SK-N-SH (cell line): ENCODE results near the gene RNF121. TPM values are rescaled to one million over a fixed set of nuclear protein-coding genes. Genes with fewer than 3 reads are reported as not detected.

Experiments
- CTCF ChIA-PET: fragments of 300-600, 350-600 bp; formaldehyde crosslinking; extraction: SDS; loops from one replicate; lab custom pipeline; 2021; lab: Yijun Ruan, JAX
- POLR2A ChIA-PET: fragments of 350-600 bp; sonication (Branson Sonifier 250); formaldehyde crosslinking; extraction: SDS; loops from one replicate; lab custom pipeline; 2020; ENCODE audit warnings: antibody characterized with exemption, inconsistent platforms; lab: Yijun Ruan, JAX
- DNase-seq: peaks from one replicate; pipeline ENCODE4 v3.0.0; 2012
- H2AFZ ChIP-seq: fragments of 200-600 bp; sonication (generic); 2 replicates; pipeline ENCODE4 v1.8.1; 2016; ENCODE audit warnings: antibody characterized with exemption, mild to moderate bottlenecking, low read depth
- H3F3A ChIP-seq: fragments of 200-600 bp; sonication (generic); replicated peaks from 2 replicates; pipeline ENCODE3; 2016; ENCODE audit warnings: antibody characterized with exemption, mild to moderate bottlenecking; ENCODE audit not compliant: insufficient read depth
- H3K27ac ChIP-seq, 2 experiments: fragments of 200-500 bp in 1 of 2; fragments of 200-600 bp in 1 of 2; sonication (Bioruptor generic) in 1 of 2; sonication (generic), shearing (Covaris generic) in 1 of 2; 2 replicates each; pipeline versions ENCODE4 v1.5.1 to v1.6.1; 2014 to 2016; ENCODE audit warnings: low read depth in 2 of 2, inconsistent platforms in 1 of 2, low read length in 1 of 2, mild to moderate bottlenecking in 1 of 2, mixed read lengths in 1 of 2
- H3K27me3 ChIP-seq: fragments of 200-600 bp; sonication (generic), shearing (Covaris generic); 2 replicates; pipeline ENCODE4 v1.6.1; 2016; ENCODE audit warnings: mixed run types; ENCODE audit not compliant: insufficient read depth
- H3K36me3 ChIP-seq, 2 experiments: fragments of 200-500 bp in 1 of 2; fragments of 200-600 bp in 1 of 2; sonication (Bioruptor generic) in 1 of 2; sonication (generic) in 1 of 2; replicated peaks in 1 of 2; 2 replicates each; pipeline versions ENCODE3 to v1.5.1; 2014 to 2016; ENCODE audit warnings: low read length in 1 of 2, mild to moderate bottlenecking in 1 of 2; ENCODE audit not compliant: insufficient read depth in 2 of 2, control insufficient read depth in 1 of 2
- H3K4me1 ChIP-seq, 2 experiments: fragments of 200-500 bp in 1 of 2; fragments of 200-600 bp in 1 of 2; sonication (Bioruptor generic) in 1 of 2; sonication (generic), shearing (Covaris generic) in 1 of 2; 2 replicates each; pipeline versions ENCODE4 v1.5.1 to v1.6.1; 2014 to 2016; ENCODE audit warnings: low read depth in 1 of 2, low read length in 1 of 2, mixed run types in 1 of 2; ENCODE audit not compliant: insufficient read depth in 2 of 2, control insufficient read depth in 1 of 2
- H3K4me2 ChIP-seq: fragments of 200-600 bp; sonication (generic), shearing (Covaris generic); 2 replicates; pipeline ENCODE4 v1.6.1; 2017; ENCODE audit warnings: mixed run types
- H3K4me3 ChIP-seq, 2 experiments: fragments of 200-500 bp in 1 of 2; fragments of 200-600 bp in 1 of 2; sonication (Bioruptor generic) in 1 of 2; sonication (generic), shearing (Covaris generic) in 1 of 2; 2 replicates each; pipeline versions ENCODE4 v1.5.1 to v1.8.1; 2014 to 2016; ENCODE audit warnings: low read depth in 2 of 2, inconsistent platforms in 1 of 2, low read length in 1 of 2, mild to moderate bottlenecking in 1 of 2, mixed read lengths in 1 of 2, moderate library complexity in 1 of 2
- H3K79me2 ChIP-seq: fragments of 200-600 bp; sonication (generic); 2 replicates; pipeline ENCODE4 v1.8.1; 2017; ENCODE audit warnings: mild to moderate bottlenecking; ENCODE audit not compliant: insufficient read depth
- H3K9ac ChIP-seq: fragments of 200-600 bp; sonication (generic); 2 replicates; pipeline ENCODE4 v1.6.1; 2017; ENCODE audit warnings: mixed run types
- H3K9me2 ChIP-seq: fragments of 200-600 bp; sonication (generic); 2 replicates; pipeline ENCODE4 v1.6.1; 2017; ENCODE audit warnings: mixed run types
- H3K9me3 ChIP-seq: fragments of 200-600 bp; sonication (generic); 2 replicates; pipeline ENCODE4 v1.6.1; 2017; ENCODE audit warnings: mixed run types, mild to moderate bottlenecking, moderate library complexity
- H4K20me1 ChIP-seq: fragments of 200-600 bp; sonication (generic); 2 replicates; pipeline ENCODE4 v1.6.1; 2017; ENCODE audit warnings: mild to moderate bottlenecking, mixed run types; ENCODE audit not compliant: insufficient read depth
- CHD2 ChIP-seq: fragments of 150-350 bp; IDR thresholded peaks from 2 replicates; pipeline ENCODE4 v1.6.1; 2018; ENCODE audit warnings: low read length; ENCODE audit not compliant: partially characterized antibody
- FOSL2 ChIP-seq: IDR thresholded peaks from 2 replicates; pipeline ENCODE4 v1.4.0; 2012; ENCODE audit warnings: low read depth, mild to moderate bottlenecking, moderate library complexity, borderline replicate concordance
- FOXJ3 ChIP-seq: sonication (generic); formaldehyde crosslinking; IDR thresholded peaks from 2 replicates; pipeline ENCODE4 v1.5.1; 2020; ENCODE audit warnings: mild to moderate bottlenecking, missing genetic modification reagents
- GATA2 ChIP-seq: sonication (generic); formaldehyde crosslinking; IDR thresholded peaks from 2 replicates; pipeline ENCODE4 v1.5.0; 2020; ENCODE audit warnings: mild to moderate bottlenecking, missing genetic modification reagents
- IRF3 ChIP-seq: fragments of 150-350 bp; IDR thresholded peaks from 2 replicates; pipeline ENCODE4 v1.6.1; 2016; ENCODE audit warnings: mild to moderate bottlenecking, low read depth, low read length
- JUND ChIP-seq: IDR thresholded peaks from 2 replicates; pipeline ENCODE4 v1.4.0; 2012
- MEF2A ChIP-seq: IDR thresholded peaks from 2 replicates; pipeline ENCODE4 v1.4.0; 2012; ENCODE audit warnings: low read depth, borderline replicate concordance
- MXI1 ChIP-seq: IDR thresholded peaks from 2 replicates; pipeline ENCODE4 v1.6.1; 2012; ENCODE audit warnings: mild to moderate bottlenecking, low read depth, low read length, improper control_type of control experiment
- NFIC ChIP-seq: IDR thresholded peaks from 2 replicates; pipeline ENCODE4 v1.4.0; 2012; ENCODE audit warnings: borderline replicate concordance
- NRF1 ChIP-seq: IDR thresholded peaks from 2 replicates; pipeline ENCODE4 v1.6.1; 2012; ENCODE audit warnings: low read depth, mild to moderate bottlenecking, low read length
- POLR2AphosphoS5 ChIP-seq: IDR thresholded peaks from 2 replicates; pipeline ENCODE4 v1.6.1; 2012; ENCODE audit warnings: low read depth, low read length
- RAD21 ChIP-seq: IDR thresholded peaks from 2 replicates; pipeline ENCODE4 v1.6.1; 2012; ENCODE audit warnings: mild to moderate bottlenecking, low read length
- REST ChIP-seq: IDR thresholded peaks from 2 replicates; pipeline ENCODE4 v1.6.1; 2012; ENCODE audit warnings: mild to moderate bottlenecking, low read depth, low read length, moderate library complexity
- RXRA ChIP-seq: IDR thresholded peaks from 2 replicates; pipeline ENCODE4 v1.4.0; 2012; ENCODE audit warnings: low read depth, mild to moderate bottlenecking, borderline replicate concordance
- SMC3 ChIP-seq: IDR thresholded peaks from 2 replicates; pipeline ENCODE4 v1.6.1; 2012; ENCODE audit warnings: low read depth, low read length, improper control_type of control experiment
- TCF12 ChIP-seq: IDR thresholded peaks from 2 replicates; pipeline ENCODE4 v1.4.0; 2012
- TEAD4 ChIP-seq: IDR thresholded peaks from 2 replicates; pipeline ENCODE4 v1.4.0; 2012; ENCODE audit warnings: mild to moderate bottlenecking, borderline replicate concordance; ENCODE audit not compliant: insufficient read depth
- USF1 ChIP-seq: IDR thresholded peaks from 2 replicates; pipeline ENCODE4 v1.4.0; 2012; ENCODE audit warnings: low read depth, borderline replicate concordance
- USF2 ChIP-seq: fragments of 150-350 bp; IDR thresholded peaks from 2 replicates; pipeline ENCODE4 v1.6.1; 2017; ENCODE audit warnings: antibody characterized with exemption, low read length, low read depth, borderline replicate concordance
- WGBS: methylation state at CpG from one replicate; pipeline ENCODE4 v1.1.6; 2017; ENCODE audit warnings: low lambda C conversion rate; 5-methylcytosine and 5-hydroxymethylcytosine counted together
- polyA plus RNA-seq, 3 experiments: library from polyadenylated mRNA; depleted of rRNA; stranded (reverse); fragments of >200 nt; gene quantifications; 2 replicates each; pipeline ENCODE4 v1.2.3, GENCODE V29; 2012

RNF121 gene
- polyA plus RNA-seq, 1 of the 3 experiments (the other 2 are of a cell fraction) = 49.5 TPM

GRCh38 chr11:71936825-71937224 lies 8.0 kb downstream of the RNF121 start:
- peaks cover 19% of the 10 kb centered on the region for H4K20me1 ChIP-seq
- H3K27ac ChIP-seq = peak overlapping the region; percentile 17 to 47; a peak in 3 of 4 replicates
- H3K36me3 ChIP-seq = peaks cover 4 to 20% of the 10 kb centered on the region in 2 experiments
- no peak overlapping the region for H2AFZ ChIP-seq
- H3K79me2 ChIP-seq = peaks cover 99% of the 10 kb centered on the region
- H3F3A ChIP-seq = peaks cover 14% of the 10 kb centered on the region
- ChIA-PET CTCF (no interaction called here), POLR2A (no interaction called here)
- peaks cover 5 to 9% of the 10 kb centered on the region in 2 experiments; a peak in 3 of 4 replicates for H3K4me1 ChIP-seq
- TF ChIP-seq REST = no peak
- TF ChIP-seq POLR2AphosphoS5 = peak; percentile 11; the same call in 1 of the 2 replicates
- TF ChIP-seq IRF3 = no peak
- no peak for TF ChIP-seq USF1
- TF ChIP-seq NFIC = peak; percentile 79
- no peak; the same call in 1 of the 2 replicates for TF ChIP-seq TCF12
- TF ChIP-seq RAD21 = no peak
- peak; percentile 3; the same call in 1 of the 2 replicates for TF ChIP-seq JUND
- 0 out of 2 replicates have a peak, but pooled peaks have one; percentile 28 for TF ChIP-seq TEAD4
- no peak for TF ChIP-seq GATA2 (CRISPR knock-in tag)
- peak; percentile 15 for DNase-seq
- no peak overlapping the region for H3K9ac ChIP-seq
- H3K9me2 ChIP-seq = no peaks in the 10 kb centered on the region
- WGBS = 14% methylated on average over 5 of the region's 5 CpGs
- H3K4me3 ChIP-seq = no peak overlapping the region
- 0 out of 2 replicates have a peak overlapping the region, but pooled peaks have one; percentile 34 for H3K4me2 ChIP-seq
- H3K9me3 ChIP-seq = no peaks in the 10 kb centered on the region
- no peaks in the 10 kb centered on the region for H3K27me3 ChIP-seq

- no peak overlapping the region for H2AFZ ChIP-seq
- H3K9me2 ChIP-seq = no peaks in the 10 kb centered on the region
- no peak for TF ChIP-seq RAD21
- no peak for TF ChIP-seq FOXJ3 (CRISPR knock-in tag)
- TF ChIP-seq SMC3 = no peak
- no peak for TF ChIP-seq NRF1
- TF ChIP-seq MXI1 = no peak
- no peak for TF ChIP-seq GATA2 (CRISPR knock-in tag)
- no peak for TF ChIP-seq USF2
- no peak for TF ChIP-seq TEAD4
- TF ChIP-seq USF1 = no peak
- TF ChIP-seq FOSL2 = no peak
- TF ChIP-seq CHD2 = no peak
- TF ChIP-seq RXRA = no peak
- TF ChIP-seq MEF2A = no peak
- no peak for TF ChIP-seq IRF3
- CTCF ChIA-PET = interaction anchor here (0.7 to 1.7 kb wide), 3 partner anchors 10 to 49 kb away, joined by 3 read pairs; partner anchors contain the start of gene XNDC1N
- 97% methylated on average over 1 of the region's 1 CpG for WGBS
- no peak overlapping the region for H3K4me3 ChIP-seq
- H3K36me3 ChIP-seq = peaks cover 4 to 13% of the 10 kb centered on the region in 2 experiments
- no peaks in the 10 kb centered on the region for H3K9me3 ChIP-seq
- POLR2A ChIA-PET = no interaction called here
- no peak for DNase-seq
- H3K4me2 ChIP-seq = no peak overlapping the region
- peaks cover 97% of the 10 kb centered on the region for H3K79me2 ChIP-seq
- no peak overlapping the region for H3K9ac ChIP-seq
- peaks cover 14% of the 10 kb centered on the region for H3F3A ChIP-seq
- H3K4me1 ChIP-seq = peaks cover 5 to 9% of the 10 kb centered on the region in 2 experiments; a peak in 3 of 4 replicates
- no peaks in the 10 kb centered on the region for H3K27me3 ChIP-seq
- peaks cover 15% of the 10 kb centered on the region for H4K20me1 ChIP-seq
- peak overlapping the region; percentile 31 to 47; a peak in 2 of 4 replicates for H3K27ac ChIP-seq
These were observed 9.0 kb downstream of the RNF121 start for GRCh38 chr11:71937826-71938225.
